B cell (primary cell): ENCODE results near the gene LHFPL6. TPM values are rescaled to one million over a fixed set of nuclear protein-coding genes. Genes with fewer than 3 reads are reported as not detected.

Experiments
- ATAC-seq: fragments of 200-7000 bp; cut with Tn5 transposase; one replicate; pipeline ENCODE4 v1.10.0; 2021; ENCODE audit warnings: low read depth, mild to moderate bottlenecking, moderate number of reproducible peaks, moderate library complexity
- CTCF ChIA-PET: fragments of 350-600 bp; sonication (Branson Sonifier 250); formaldehyde crosslinking; loops from one replicate; lab custom pipeline; 2021; ENCODE audit warnings: antibody characterized with exemption, inconsistent platforms; lab: Charles Lee
- POLR2A ChIA-PET: fragments of 350-600 bp; sonication (Branson Sonifier 250); formaldehyde crosslinking; loops from one replicate; lab custom pipeline; 2021; ENCODE audit warnings: antibody characterized with exemption; lab: Charles Lee
- DNase-seq: peaks from one replicate; pipeline ENCODE4 v3.0.0; 2013
- H2AFZ ChIP-seq: 2 replicates; pipeline ENCODE4 v1.6.1; 2012; ENCODE audit warnings: mild to moderate bottlenecking, low read depth, low read length; ENCODE audit not compliant: insufficient read depth, poor library complexity, severe bottlenecking
- H3K27ac ChIP-seq, 2 donors: 1 replicate in 1 of 2; 2 replicates in 1 of 2; pipeline ENCODE4 v1.5.1; 2012 to 2013; ENCODE audit warnings: low read length in 2 of 2, mild to moderate bottlenecking in 2 of 2, moderate library complexity in 1 of 2
- H3K27me3 ChIP-seq, 4 experiments: fragments of 200-600 bp in 1 of 4; sonication (generic) in 1 of 4; replicated peaks in 1 of 4; 1 replicate in 2 of 4; 2 replicates in 2 of 4; pipeline versions ENCODE4 v1.6.1 to v1.7.0; 2013 to 2016; ENCODE audit warnings: low read length in 3 of 4, mild to moderate bottlenecking in 2 of 4, mixed read lengths in 1 of 4, moderate library complexity in 1 of 4; ENCODE audit not compliant: insufficient read depth in 4 of 4, control insufficient read depth in 3 of 4; ENCODE audit errors: control extremely low read depth in 1 of 4
- H3K36me3 ChIP-seq, 2 experiments: replicated peaks in 1 of 2; 1 replicate in 1 of 2; 2 replicates in 1 of 2; pipeline versions ENCODE4 v1.6.1 to v1.7.1; 2013; ENCODE audit warnings: low read length in 1 of 2; ENCODE audit not compliant: insufficient read depth in 2 of 2, control insufficient read depth in 1 of 2; ENCODE audit errors: control extremely low read depth in 1 of 2, extremely low read depth in 1 of 2
- H3K4me1 ChIP-seq, 2 donors: fragments of 200-600 bp in 1 of 2; sonication (generic) in 1 of 2; 1 replicate in 1 of 2; 2 replicates in 1 of 2; pipeline versions ENCODE4 v1.5.1 to v1.6.1; 2013 to 2017; ENCODE audit warnings: low read length in 2 of 2; ENCODE audit not compliant: control insufficient read depth in 2 of 2, insufficient read depth in 2 of 2
- H3K4me2 ChIP-seq: replicated peaks from 2 replicates; pipeline ENCODE3; 2012; ENCODE audit warnings: mild to moderate bottlenecking, low read depth, low read length; ENCODE audit not compliant: poor library complexity, severe bottlenecking
- H3K4me3 ChIP-seq, 5 experiments: fragments of 200-600 bp in 1 of 5; sonication (generic) in 1 of 5; 1 replicate in 3 of 5; 2 replicates in 2 of 5; pipeline versions ENCODE4 v1.5.1 to v1.7.0; 2011 to 2016; ENCODE audit warnings: low read length in 4 of 5, mild to moderate bottlenecking in 4 of 5, low read depth in 2 of 5, control low read depth in 1 of 5, moderate library complexity in 1 of 5; ENCODE audit not compliant: insufficient read depth in 1 of 5; ENCODE audit errors: control extremely low read depth in 1 of 5, extremely low read depth in 1 of 5
- H3K79me2 ChIP-seq: fragments of 200-600 bp; sonication (generic); one replicate; pipeline ENCODE4 v1.6.0; 2016; ENCODE audit warnings: low read length; ENCODE audit not compliant: control insufficient read depth, insufficient read depth
- H3K9ac ChIP-seq: fragments of 200-600 bp; sonication (generic); 2 replicates; pipeline ENCODE4 v1.6.1; 2017; ENCODE audit warnings: mild to moderate bottlenecking, low read length, moderate library complexity
- H3K9me3 ChIP-seq, 3 donors: one replicate each; pipeline versions ENCODE4 v1.6.1 to v1.7.1; 2013; ENCODE audit warnings: low read length in 2 of 3; ENCODE audit not compliant: control insufficient read depth in 2 of 3, insufficient read depth in 1 of 3; ENCODE audit errors: control extremely low read depth in 1 of 3
- H4K20me1 ChIP-seq: 2 replicates; pipeline ENCODE4 v1.6.0; 2012; ENCODE audit warnings: mild to moderate bottlenecking, low read length; ENCODE audit not compliant: insufficient read depth, control insufficient read depth, poor library complexity, severe bottlenecking
- H3K27ac Mint-ChIP-seq: one replicate; pipeline ENCODE4 v1.8.0; 2021; ENCODE audit warnings: mixed read lengths
- H3K27me3 Mint-ChIP-seq: one replicate; pipeline ENCODE4 v1.8.0; 2021; ENCODE audit warnings: mixed read lengths
- H3K4me1 Mint-ChIP-seq: one replicate; pipeline ENCODE4 v1.8.0; 2021; ENCODE audit warnings: mixed read lengths
- H3K4me3 Mint-ChIP-seq: one replicate; pipeline ENCODE4 v1.8.0; 2021; ENCODE audit warnings: mixed read lengths
- H3K9me3 Mint-ChIP-seq: one replicate; pipeline ENCODE4 v1.8.0; 2022; ENCODE audit warnings: mixed read lengths; ENCODE audit not compliant: insufficient read depth
- EZH2 ChIP-seq: IDR thresholded peaks from 2 replicates; pipeline ENCODE4 v1.6.1; 2012; ENCODE audit warnings: borderline replicate concordance, low read depth, mild to moderate bottlenecking, moderate library complexity, low read length; ENCODE audit not compliant: insufficient read depth, poor library complexity, severe bottlenecking
- WGBS: methylation state at CpG from one replicate; pipeline ENCODE4 v1.1.5; 2013; ENCODE audit warnings: missing lambda C conversion rate; ENCODE audit not compliant: insufficient coverage; 5-methylcytosine and 5-hydroxymethylcytosine counted together
- intact Hi-C: fragments of 100-400 bp; cut with micrococcal nuclease; formaldehyde crosslinking; loops from one replicate; pipeline ENCODE4 v1.10.0; 2022
- polyA plus RNA-seq: library from polyadenylated mRNA; depleted of rRNA; stranded (reverse); fragments of >200 nt; gene quantifications from 2 replicates; pipeline ENCODE4 v1.2.3, GENCODE V29; 2012
- total RNA-seq, 2 donors: library from RNA; stranded (reverse); fragments of 120-200 nt in 1 of 2; gene quantifications; 1 replicate in 1 of 2; 2 replicates in 1 of 2; pipeline versions ENCODE4 v1.2.3 to v1.2.4, GENCODE V29; 2013 to 2022
- TF ChIP-seq, protein P1 (sequence below): fragments of 200-600 bp; IDR thresholded peaks from one replicate; pipeline ENCODE4 v1.8.0; 2022; ENCODE audit warnings: antibody characterized with exemption, mild to moderate bottlenecking

Gene LHFPL6
- total and polyA plus RNA-seq, 2 donors (not counting 1 experiment from before 2014, with no cell fraction given) = 0.01 TPM; not detected in 1

DNA sequence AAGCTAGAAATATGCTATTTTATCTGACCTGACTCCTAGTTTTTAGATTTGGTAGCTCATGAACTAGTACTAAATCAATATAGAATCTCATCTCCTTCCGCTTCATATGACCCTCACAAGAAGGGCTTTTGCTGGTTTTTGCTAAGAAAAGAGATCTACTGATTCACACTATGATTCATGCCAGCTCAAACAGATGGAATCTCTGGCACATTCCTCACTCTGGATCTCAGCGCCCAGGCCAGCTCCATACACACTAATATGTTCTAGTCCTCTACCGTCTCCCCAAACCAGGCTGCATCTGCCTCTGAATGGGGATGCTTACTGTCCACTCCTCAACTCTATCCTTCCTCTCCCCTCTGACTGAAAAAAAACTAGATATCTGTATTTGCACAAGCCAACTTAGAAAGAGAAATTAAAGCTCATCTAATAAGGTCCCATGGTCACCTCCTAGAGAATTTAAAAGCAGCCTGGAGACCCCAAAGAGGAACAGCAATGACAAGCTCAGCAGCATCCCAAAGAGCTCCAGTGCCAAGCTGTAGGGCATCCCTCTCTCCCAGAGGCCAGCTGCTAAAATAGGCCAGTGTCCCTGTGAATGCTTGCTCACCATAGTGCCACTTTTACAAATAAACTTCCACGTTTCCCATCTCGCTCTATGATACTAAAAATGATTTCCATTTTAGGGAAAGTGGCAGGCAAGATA is 74.9 kb downstream of the LHFPL6 start:
- 93% methylated on average over 3 of the region's 5 CpGs for WGBS

DNA sequence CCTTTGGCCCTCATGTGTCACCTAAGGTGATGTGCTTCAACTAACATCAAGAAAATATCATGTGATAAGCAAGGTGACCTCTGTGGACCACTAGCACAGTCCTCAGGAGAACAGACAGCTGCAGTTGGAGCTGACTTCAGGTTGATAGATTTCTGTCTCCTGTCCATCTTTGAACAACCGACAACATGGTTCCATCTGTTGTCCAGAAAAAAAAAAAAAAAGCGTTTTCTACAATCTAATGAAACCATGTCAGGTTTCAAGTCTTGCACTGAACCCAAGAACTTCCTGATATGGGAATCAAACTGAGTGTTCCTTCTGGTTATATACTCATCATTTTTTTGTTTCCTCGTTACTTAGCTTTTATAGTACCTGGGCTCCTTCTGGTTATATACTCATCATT is 75.7 kb downstream of the LHFPL6 start:
- H3K4me3 ChIP-seq = no peak overlapping the region
- H3K27me3 ChIP-seq = no peaks in the 10 kb centered on the region
- H3K9me3 ChIP-seq = no peaks in the 10 kb centered on the region
- H3K27ac Mint-ChIP-seq = no peak overlapping the region
- WGBS = 100% methylated on average over 1 of the region's 3 CpGs
- no peak overlapping the region for H3K27ac ChIP-seq
- H4K20me1 ChIP-seq = no peaks in the 10 kb centered on the region
- DNase-seq = no peak
- TF ChIP-seq, protein P1, sequence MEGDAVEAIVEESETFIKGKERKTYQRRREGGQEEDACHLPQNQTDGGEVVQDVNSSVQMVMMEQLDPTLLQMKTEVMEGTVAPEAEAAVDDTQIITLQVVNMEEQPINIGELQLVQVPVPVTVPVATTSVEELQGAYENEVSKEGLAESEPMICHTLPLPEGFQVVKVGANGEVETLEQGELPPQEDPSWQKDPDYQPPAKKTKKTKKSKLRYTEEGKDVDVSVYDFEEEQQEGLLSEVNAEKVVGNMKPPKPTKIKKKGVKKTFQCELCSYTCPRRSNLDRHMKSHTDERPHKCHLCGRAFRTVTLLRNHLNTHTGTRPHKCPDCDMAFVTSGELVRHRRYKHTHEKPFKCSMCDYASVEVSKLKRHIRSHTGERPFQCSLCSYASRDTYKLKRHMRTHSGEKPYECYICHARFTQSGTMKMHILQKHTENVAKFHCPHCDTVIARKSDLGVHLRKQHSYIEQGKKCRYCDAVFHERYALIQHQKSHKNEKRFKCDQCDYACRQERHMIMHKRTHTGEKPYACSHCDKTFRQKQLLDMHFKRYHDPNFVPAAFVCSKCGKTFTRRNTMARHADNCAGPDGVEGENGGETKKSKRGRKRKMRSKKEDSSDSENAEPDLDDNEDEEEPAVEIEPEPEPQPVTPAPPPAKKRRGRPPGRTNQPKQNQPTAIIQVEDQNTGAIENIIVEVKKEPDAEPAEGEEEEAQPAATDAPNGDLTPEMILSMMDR = no peak
- no peak for TF ChIP-seq EZH2
- no peak overlapping the region for H3K9ac ChIP-seq
- H3K27me3 Mint-ChIP-seq = peaks cover 4% of the 10 kb centered on the region
- H3K4me3 Mint-ChIP-seq = no peak overlapping the region
- no peaks in the 10 kb centered on the region for H3K4me1 Mint-ChIP-seq
- no peaks in the 10 kb centered on the region for H3K36me3 ChIP-seq
- ChIA-PET POLR2A (no interaction called here), CTCF (interaction anchor here (0.7 kb wide), 1 partner anchor 23 kb away, joined by 6 read pairs; no protein-coding TSS in a partner anchor)
- no peaks in the 10 kb centered on the region for H3K4me1 ChIP-seq
- no peaks in the 10 kb centered on the region for H3K9me3 Mint-ChIP-seq
- intact Hi-C loops = no loop called here
- H3K4me2 ChIP-seq = no peak overlapping the region
- H3K79me2 ChIP-seq = no peaks in the 10 kb centered on the region
- ATAC-seq = no peak
- H2AFZ ChIP-seq = no peak overlapping the region

More for the DNA sequence above, 74.9 kb downstream of the LHFPL6 start:
- ChIA-PET POLR2A (no interaction called here), CTCF (interaction anchor here (0.7 kb wide), 1 partner anchor 23 kb away, joined by 6 read pairs; no protein-coding TSS in a partner anchor)
- Histone ChIP-seq H2AFZ (no peak overlapping the region), H3K9me3 (no peaks in the 10 kb centered on the region), H3K9ac (no peak overlapping the region), H3K36me3 (no peaks in the 10 kb centered on the region), H3K79me2 (no peaks in the 10 kb centered on the region), H3K4me2 (no peak overlapping the region), H3K27me3 (no peaks in the 10 kb centered on the region), H3K4me1 (no peaks in the 10 kb centered on the region), H3K27ac (no peak overlapping the region), H3K4me3 (no peak overlapping the region), H4K20me1 (no peaks in the 10 kb centered on the region)
- no peaks in the 10 kb centered on the region for H3K4me1 Mint-ChIP-seq
- TF ChIP-seq, protein P1 = no peak
- no peak for TF ChIP-seq EZH2
- ATAC-seq (no peak), DNase-seq (no peak)
- no peak overlapping the region for H3K4me3 Mint-ChIP-seq
- no peak overlapping the region for H3K27ac Mint-ChIP-seq
- intact Hi-C loops = no loop called here
- H3K27me3 Mint-ChIP-seq = peaks cover 4% of the 10 kb centered on the region
- no peaks in the 10 kb centered on the region for H3K9me3 Mint-ChIP-seq
